Urinary bladder (tissue), 4 donors: ENCODE results near the gene ZXDC. TPM values are rescaled to one million over a fixed set of nuclear protein-coding genes. Genes with fewer than 3 reads are reported as not detected.

ENCODE experiments used
- DNase-seq: peaks from one replicate; pipeline ENCODE4 v3.0.0-alpha.2; 2015; ENCODE audit errors: extremely low spot score
- H3K27ac ChIP-seq: one replicate; pipeline ENCODE4 v1.5.1; 2013; ENCODE audit warnings: low read depth, mild to moderate bottlenecking, moderate library complexity
- H3K36me3 ChIP-seq: one replicate; pipeline ENCODE4 v1.6.1; 2013; ENCODE audit warnings: mild to moderate bottlenecking, moderate library complexity; ENCODE audit not compliant: insufficient read depth
- H3K4me1 ChIP-seq: one replicate; pipeline ENCODE4 v1.6.1; 2013; ENCODE audit warnings: mild to moderate bottlenecking, moderate library complexity; ENCODE audit not compliant: insufficient read depth
- H3K4me3 ChIP-seq: one replicate; pipeline ENCODE4 v1.5.1; 2013; ENCODE audit warnings: low read depth, low read length
- WGBS: extraction: QIAGEN DNeasy Blood & Tissue Kit; methylation state at CpG from one replicate; pipeline ENCODE4 v1.1.7; 2013; 5-methylcytosine and 5-hydroxymethylcytosine counted together
- polyA plus RNA-seq: library from polyadenylated mRNA; stranded (reverse); fragments of 200-250 nt; gene quantifications from one replicate; pipeline ENCODE4 v1.2.3, GENCODE V29; 2013
- total RNA-seq: library from RNA; depleted of rRNA; stranded (reverse); fragments of >200 nt; gene quantifications from one replicate; pipeline ENCODE4 v1.2.3, GENCODE V29; 2014
- donor health status: healthy with polysubstance abuse.
- donor health status: healthy.

ZXDC gene
- total and polyA plus RNA-seq, 2 donors: 16.4 to 26.2 TPM

- H3K4me3 ChIP-seq: no peak overlapping the region
- H3K36me3 ChIP-seq: no peaks in the 10 kb centered on the region
- no peak overlapping the region for H3K27ac ChIP-seq
- H3K4me1 ChIP-seq: no peaks in the 10 kb centered on the region
- no peak for DNase-seq
- WGBS: 80% methylated on average over 6 of the region's 6 CpGs
Measured at GRCh38 chr3:126490619-126491018, 14.9 kb upstream of the ZXDC start.

DNA sequence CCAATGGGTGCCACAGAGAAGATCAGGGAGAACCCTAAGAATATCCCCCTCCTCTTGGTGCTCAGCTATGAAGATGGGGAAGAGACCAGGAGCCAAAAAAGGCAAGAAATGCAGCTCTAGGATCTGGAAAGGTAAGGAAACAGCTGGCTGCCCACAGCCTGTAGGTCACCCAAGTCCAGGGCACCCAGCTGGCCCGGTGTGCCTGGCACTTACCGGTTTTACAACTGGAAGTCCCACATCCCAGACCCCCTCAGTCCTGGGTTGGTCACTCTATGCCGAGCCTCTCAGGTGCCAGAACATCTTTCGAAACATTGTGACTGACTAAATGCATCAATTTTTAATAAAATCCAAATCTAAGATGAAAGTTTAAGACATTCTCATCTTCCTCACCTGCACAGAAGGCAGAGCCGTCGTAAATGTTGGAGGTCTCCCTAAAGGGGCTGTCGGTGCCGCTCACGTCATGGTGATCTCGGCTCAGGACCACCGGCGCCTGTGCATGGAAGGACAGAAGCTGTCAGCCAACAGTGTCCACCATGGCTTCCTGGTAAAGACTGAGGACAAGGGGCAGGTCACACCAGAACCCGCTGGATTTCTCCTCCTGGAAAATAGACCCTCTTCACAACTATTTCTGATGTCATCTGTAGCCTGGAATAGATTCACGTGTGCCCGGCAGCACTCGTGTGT lies 13.3 kb upstream of the ZXDC start:
- 88% methylated on average over 16 of the region's 16 CpGs for WGBS
- no peaks in the 10 kb centered on the region for H3K4me1 ChIP-seq
- no peak overlapping the region for H3K4me3 ChIP-seq
- H3K36me3 ChIP-seq: no peaks in the 10 kb centered on the region
- no peak overlapping the region for H3K27ac ChIP-seq
- no peak for DNase-seq

- no peaks in the 10 kb centered on the region for H3K4me1 ChIP-seq
- H3K27ac ChIP-seq: no peak overlapping the region
- 88% methylated on average over 14 of the region's 14 CpGs for WGBS
- H3K36me3 ChIP-seq: no peaks in the 10 kb centered on the region
- no peak overlapping the region for H3K4me3 ChIP-seq
- no peak for DNase-seq
Measured at GRCh38 chr3:126488185-126488584, 12.5 kb upstream of the ZXDC start.

- Histone ChIP-seq H3K4me3 (no peak overlapping the region), H3K4me1 (no peaks in the 10 kb centered on the region), H3K27ac (no peak overlapping the region), H3K36me3 (no peaks in the 10 kb centered on the region)
- 57% methylated on average over 17 of the region's 17 CpGs for WGBS
- DNase-seq: no peak
Measured at GRCh38 chr3:126487151-126487771, 11.6 kb upstream of the ZXDC start.

GRCh38 chr3:126486360-126486847 lies 10.7 kb upstream of the ZXDC start:
- Histone ChIP-seq H3K36me3 (no peaks in the 10 kb centered on the region), H3K27ac (no peak overlapping the region), H3K4me3 (no peak overlapping the region), H3K4me1 (no peaks in the 10 kb centered on the region)
- no peak for DNase-seq
- 77% methylated on average over 14 of the region's 14 CpGs for WGBS

DNA sequence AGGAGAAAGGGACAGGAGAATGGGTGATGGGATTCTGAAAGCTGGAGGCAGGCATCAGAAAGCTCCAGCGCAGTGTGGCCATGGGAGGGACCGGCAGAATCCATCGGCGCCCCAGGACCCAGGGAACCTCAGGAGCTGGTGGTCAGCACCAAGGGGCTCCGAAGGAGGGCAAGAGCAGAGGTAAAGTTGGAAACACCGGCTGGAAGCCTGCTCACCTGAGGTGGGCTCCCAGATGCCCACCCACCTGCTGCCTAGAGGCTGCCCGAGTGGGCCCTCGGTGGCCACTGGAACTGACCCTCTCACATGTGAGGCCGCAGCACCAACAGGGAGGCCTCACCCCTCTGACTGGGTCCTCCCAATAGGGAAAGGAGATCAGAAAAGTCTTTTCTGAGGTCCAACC lies 10.3 kb upstream of the ZXDC start:
- 94% methylated on average over 9 of the region's 9 CpGs for WGBS
- H3K36me3 ChIP-seq: no peaks in the 10 kb centered on the region
- no peak for DNase-seq
- H3K27ac ChIP-seq: no peak overlapping the region
- no peaks in the 10 kb centered on the region for H3K4me1 ChIP-seq
- no peak overlapping the region for H3K4me3 ChIP-seq

DNA sequence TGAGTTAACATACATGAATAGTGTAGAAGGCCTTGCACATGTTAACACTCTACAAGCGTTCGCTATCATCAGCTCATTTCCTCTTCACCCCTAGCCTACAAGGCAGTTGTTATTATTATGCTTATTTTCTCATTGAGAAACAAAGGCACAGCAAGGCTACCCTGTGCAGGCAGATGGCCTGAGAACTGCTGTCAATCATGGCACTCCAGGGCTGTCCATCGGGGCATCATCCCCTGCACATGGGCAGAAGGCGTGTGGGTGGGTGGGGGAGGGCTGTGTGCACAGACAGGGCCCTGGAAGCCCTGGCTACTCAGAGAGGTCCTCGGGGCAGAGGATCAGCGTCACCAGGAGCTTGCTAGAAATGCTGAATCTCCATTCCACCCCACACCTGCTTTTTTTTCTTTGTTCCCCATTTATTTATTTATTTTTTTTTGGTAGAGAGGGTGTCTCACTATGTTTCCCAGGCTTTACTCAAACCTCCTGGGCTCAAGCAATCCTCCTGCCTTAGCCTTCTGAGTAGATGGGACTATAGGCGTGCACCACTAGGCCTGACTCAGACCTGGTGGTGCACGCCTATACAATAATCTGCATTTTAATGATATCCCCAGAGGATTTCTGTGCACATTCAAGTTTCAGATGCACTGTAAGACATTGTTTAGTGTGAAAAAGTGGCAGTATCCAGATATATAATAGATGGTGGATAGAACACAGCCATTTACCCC lies 9.6 kb upstream of the ZXDC start:
- 82% methylated on average over 8 of the region's 8 CpGs for WGBS
- H3K36me3 ChIP-seq: no peaks in the 10 kb centered on the region
- no peak overlapping the region for H3K27ac ChIP-seq
- no peaks in the 10 kb centered on the region for H3K4me1 ChIP-seq
- H3K4me3 ChIP-seq: no peak overlapping the region
- DNase-seq: no peak

GRCh38 chr3:126484662-126485061 lies 9.0 kb upstream of the ZXDC start:
- H3K36me3 ChIP-seq: no peaks in the 10 kb centered on the region
- no peaks in the 10 kb centered on the region for H3K4me1 ChIP-seq
- no peak overlapping the region for H3K4me3 ChIP-seq
- 73% methylated on average over 3 of the region's 3 CpGs for WGBS
- H3K27ac ChIP-seq: no peak overlapping the region
- no peak for DNase-seq

GRCh38 chr3:126484148-126484547 lies 8.5 kb upstream of the ZXDC start:
- no peak overlapping the region for H3K4me3 ChIP-seq
- no peaks in the 10 kb centered on the region for H3K36me3 ChIP-seq
- no peaks in the 10 kb centered on the region for H3K4me1 ChIP-seq
- DNase-seq: no peak
- 81% methylated on average over 3 of the region's 3 CpGs for WGBS
- no peak overlapping the region for H3K27ac ChIP-seq

- Histone ChIP-seq H3K4me1 (no peaks in the 10 kb centered on the region), H3K4me3 (no peak overlapping the region), H3K27ac (no peak overlapping the region), H3K36me3 (no peaks in the 10 kb centered on the region)
- WGBS: 90% methylated on average over 14 of the region's 14 CpGs
- DNase-seq: no peak
Measured at GRCh38 chr3:126483321-126483761, 7.7 kb upstream of the ZXDC start.

- DNase-seq: no peak
- H3K36me3 ChIP-seq: no peaks in the 10 kb centered on the region
- H3K4me3 ChIP-seq: no peak overlapping the region
- no peaks in the 10 kb centered on the region for H3K4me1 ChIP-seq
- no peak overlapping the region for H3K27ac ChIP-seq
- 95% methylated on average over 15 of the region's 15 CpGs for WGBS
Measured at GRCh38 chr3:126482503-126483255, 7.0 kb upstream of the ZXDC start.

- no peak for DNase-seq
- WGBS: 75% methylated on average over 16 of the region's 16 CpGs
- no peaks in the 10 kb centered on the region for H3K4me1 ChIP-seq
- no peak overlapping the region for H3K4me3 ChIP-seq
- H3K27ac ChIP-seq: no peak overlapping the region
- H3K36me3 ChIP-seq: no peaks in the 10 kb centered on the region
Measured at GRCh38 chr3:126481808-126482502, 6.3 kb upstream of the ZXDC start.

GRCh38 chr3:126480861-126481260 lies 5.2 kb upstream of the ZXDC start:
- no peak overlapping the region for H3K27ac ChIP-seq
- 70% methylated on average over 8 of the region's 8 CpGs for WGBS
- DNase-seq: no peak
- no peaks in the 10 kb centered on the region for H3K36me3 ChIP-seq
- H3K4me3 ChIP-seq: no peak overlapping the region
- no peaks in the 10 kb centered on the region for H3K4me1 ChIP-seq
